ENCODE results near the gene NPEPPS.

Gene NPEPPS

DNA sequence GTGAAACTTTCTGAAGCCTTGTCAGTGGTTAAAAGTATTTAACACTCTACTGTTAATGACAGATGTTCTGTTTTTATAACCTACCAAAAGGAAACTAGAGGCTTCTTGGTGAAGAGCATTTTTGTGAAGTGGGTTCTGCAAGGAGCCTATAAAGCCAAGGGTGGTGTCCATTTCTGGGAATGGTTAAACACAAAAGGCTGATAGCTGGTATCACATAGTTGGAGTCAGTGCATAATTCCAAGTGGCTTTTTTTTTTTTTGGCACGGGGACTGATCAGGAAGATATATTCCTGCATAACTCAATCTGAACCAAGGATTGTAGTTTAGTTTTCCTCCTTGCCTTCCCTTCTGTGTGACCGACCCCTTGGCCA lies 91.3 kb downstream of the NPEPPS start:
- no peak overlapping the region for H3K4me3 ChIP-seq (ENCODE audit: low read depth, low read length)
- TF ChIP-seq, protein P1, sequence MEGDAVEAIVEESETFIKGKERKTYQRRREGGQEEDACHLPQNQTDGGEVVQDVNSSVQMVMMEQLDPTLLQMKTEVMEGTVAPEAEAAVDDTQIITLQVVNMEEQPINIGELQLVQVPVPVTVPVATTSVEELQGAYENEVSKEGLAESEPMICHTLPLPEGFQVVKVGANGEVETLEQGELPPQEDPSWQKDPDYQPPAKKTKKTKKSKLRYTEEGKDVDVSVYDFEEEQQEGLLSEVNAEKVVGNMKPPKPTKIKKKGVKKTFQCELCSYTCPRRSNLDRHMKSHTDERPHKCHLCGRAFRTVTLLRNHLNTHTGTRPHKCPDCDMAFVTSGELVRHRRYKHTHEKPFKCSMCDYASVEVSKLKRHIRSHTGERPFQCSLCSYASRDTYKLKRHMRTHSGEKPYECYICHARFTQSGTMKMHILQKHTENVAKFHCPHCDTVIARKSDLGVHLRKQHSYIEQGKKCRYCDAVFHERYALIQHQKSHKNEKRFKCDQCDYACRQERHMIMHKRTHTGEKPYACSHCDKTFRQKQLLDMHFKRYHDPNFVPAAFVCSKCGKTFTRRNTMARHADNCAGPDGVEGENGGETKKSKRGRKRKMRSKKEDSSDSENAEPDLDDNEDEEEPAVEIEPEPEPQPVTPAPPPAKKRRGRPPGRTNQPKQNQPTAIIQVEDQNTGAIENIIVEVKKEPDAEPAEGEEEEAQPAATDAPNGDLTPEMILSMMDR (IDR thresholded peaks at IDR 0.05; ENCODE audit: borderline replicate concordance, insufficient read depth, low read depth, low read length): no peak

DNA sequence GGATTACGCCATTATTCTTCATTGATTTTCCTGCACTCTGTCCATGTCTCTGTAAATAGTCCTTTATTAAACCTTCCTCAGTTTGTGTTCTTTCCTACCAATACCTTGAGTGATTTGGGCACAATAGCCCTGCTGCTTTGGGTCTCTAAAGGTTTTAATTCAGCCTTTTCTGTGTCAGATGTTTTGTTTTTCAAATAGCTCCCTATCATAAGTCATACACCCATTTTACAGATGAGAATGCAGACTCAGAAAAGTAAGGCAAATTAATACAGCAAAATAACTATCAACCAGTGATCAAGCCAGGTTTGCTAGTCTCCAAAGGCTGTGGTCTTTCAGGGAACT lies 93.8 kb downstream of the NPEPPS start:
- H3K4me3 ChIP-seq (ENCODE audit: low read depth, low read length): no peak overlapping the region
- TF ChIP-seq, protein P1 (IDR thresholded peaks at IDR 0.05; ENCODE audit: borderline replicate concordance, insufficient read depth, low read depth, low read length): no peak

DNA sequence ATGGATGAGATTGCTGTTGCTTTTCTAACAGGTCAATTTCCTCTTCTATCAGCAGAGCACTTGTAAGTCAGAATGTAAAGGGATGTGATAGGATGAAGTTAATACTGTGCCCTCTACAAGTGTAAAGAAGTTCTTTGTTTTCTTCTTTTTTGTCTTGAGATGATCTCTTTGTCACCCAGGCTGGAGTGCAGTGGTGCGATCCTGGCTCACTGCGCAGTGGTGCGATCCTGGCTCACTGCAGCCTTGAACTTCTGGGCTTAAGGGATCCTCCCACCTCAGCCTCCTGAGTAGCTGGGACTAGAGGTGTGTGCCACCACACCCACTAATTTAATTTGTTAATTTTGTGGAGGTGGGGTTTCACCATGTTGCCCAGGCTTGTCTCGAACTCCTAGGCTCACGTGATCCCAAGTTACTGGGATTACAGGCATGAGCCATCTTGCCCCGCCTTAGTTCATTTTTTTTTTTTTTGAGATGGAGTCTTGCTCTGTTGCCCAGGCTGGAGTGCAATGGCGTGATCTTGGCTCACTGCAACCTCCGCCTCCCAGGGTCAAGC lies 97.2 kb downstream of the NPEPPS start:
- TF ChIP-seq, protein P1 (IDR thresholded peaks at IDR 0.05; ENCODE audit: borderline replicate concordance, insufficient read depth, low read depth, low read length): no peak
- no peak overlapping the region for H3K4me3 ChIP-seq (ENCODE audit: low read depth, low read length)

DNA sequence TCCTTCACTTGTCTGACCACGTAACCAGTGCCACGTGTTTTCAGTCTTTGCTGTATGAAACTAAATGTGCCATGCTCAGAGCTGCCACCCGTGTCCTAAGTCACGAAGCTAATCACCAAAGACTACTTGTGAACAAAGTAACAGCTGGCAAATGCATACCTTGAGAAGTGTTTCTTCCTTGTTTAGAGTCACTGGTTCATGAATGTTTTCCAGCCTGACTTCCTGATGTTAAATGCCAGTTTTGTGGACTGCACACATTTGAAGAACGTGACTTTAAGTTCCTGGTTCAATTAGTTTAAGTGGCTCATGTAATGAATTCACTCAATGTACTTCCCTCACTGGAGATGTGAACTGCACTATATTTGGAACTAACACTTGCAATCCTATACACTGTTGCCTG lies 98.9 kb downstream of the NPEPPS start:
- TF ChIP-seq, protein P1 (IDR thresholded peaks at IDR 0.05; ENCODE audit: borderline replicate concordance, insufficient read depth, low read depth, low read length): no peak
- no peak overlapping the region for H3K4me3 ChIP-seq (ENCODE audit: low read depth, low read length)

DNA sequence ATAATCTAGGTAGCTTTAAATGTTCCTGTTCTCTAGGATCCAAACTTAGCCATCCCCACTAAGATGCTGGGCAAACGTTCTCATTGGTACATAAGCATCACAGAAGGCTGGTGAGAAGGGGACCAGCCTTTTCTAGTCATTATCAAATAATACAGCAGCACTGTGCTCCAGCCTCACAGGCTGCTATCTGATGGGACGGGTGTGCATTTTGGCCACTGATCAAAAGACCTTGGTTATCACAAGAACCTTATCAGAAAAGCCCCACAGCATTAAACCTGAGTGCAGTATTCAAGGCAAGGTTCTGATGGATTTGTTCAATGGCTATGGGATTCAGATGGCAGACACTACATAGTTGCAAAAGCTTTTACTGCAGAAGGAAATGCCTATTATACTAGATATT lies 99.7 kb downstream of the NPEPPS start:
- H3K4me3 ChIP-seq (ENCODE audit: low read depth, low read length): no peak overlapping the region
- TF ChIP-seq, protein P1 (IDR thresholded peaks at IDR 0.05; ENCODE audit: borderline replicate concordance, insufficient read depth, low read depth, low read length): no peak

DNA sequence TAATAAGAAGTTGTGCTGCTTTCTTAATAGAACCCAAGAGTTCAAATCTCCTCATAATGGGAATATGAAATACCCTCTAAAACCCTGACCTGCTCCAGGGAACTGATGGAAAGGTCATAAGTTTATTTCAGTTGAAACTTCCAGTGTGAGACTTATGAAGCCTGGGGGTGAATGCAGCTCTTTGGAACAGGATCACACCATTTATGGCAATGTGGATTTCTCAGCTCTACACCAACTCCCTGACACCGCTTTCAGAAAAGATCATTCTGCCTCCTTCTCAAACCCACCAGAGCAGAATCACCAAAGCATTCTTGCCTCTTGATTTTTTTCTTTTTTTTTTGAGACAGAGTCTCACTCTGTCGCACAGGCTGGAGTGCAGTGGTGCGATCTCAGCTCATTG lies 102.1 kb downstream of the NPEPPS start:
- H3K4me3 ChIP-seq (ENCODE audit: low read depth, low read length): no peak overlapping the region
- TF ChIP-seq, protein P1 (IDR thresholded peaks at IDR 0.05; ENCODE audit: borderline replicate concordance, insufficient read depth, low read depth, low read length): no peak

DNA sequence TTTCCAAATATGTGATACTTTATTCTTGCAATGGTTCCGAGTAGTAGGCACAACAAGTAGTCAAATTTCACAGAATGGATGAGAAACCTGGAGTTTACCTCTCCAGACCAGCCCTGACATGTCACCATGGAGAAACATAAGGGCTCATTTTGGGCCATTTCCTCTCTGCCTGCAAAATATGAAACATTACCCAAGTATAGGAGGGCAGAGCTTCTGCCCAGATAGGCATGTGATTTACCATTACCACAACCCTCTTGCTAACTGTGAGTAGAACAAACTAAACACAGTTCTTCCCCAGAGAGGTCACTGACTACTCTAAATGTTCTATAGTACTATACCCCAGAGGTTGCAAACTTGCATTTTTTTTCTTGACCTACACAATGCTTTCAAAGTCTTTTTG lies 103.1 kb downstream of the NPEPPS start:
- TF ChIP-seq, protein P1 (IDR thresholded peaks at IDR 0.05; ENCODE audit: borderline replicate concordance, insufficient read depth, low read depth, low read length): no peak
- no peak overlapping the region for H3K4me3 ChIP-seq (ENCODE audit: low read depth, low read length)

Data from GM12875 (cell line).